Measurements from ENCODE around the gene XPO4. TPM values are rescaled to one million over a fixed set of nuclear protein-coding genes. Genes with fewer than 3 reads are reported as not detected.

XPO4 gene
- total and polyA plus RNA-seq, 2 donors (not counting 3 experiments of a cell fraction or from before 2014, with no cell fraction given): 6.0 to 22.5 TPM

DNA sequence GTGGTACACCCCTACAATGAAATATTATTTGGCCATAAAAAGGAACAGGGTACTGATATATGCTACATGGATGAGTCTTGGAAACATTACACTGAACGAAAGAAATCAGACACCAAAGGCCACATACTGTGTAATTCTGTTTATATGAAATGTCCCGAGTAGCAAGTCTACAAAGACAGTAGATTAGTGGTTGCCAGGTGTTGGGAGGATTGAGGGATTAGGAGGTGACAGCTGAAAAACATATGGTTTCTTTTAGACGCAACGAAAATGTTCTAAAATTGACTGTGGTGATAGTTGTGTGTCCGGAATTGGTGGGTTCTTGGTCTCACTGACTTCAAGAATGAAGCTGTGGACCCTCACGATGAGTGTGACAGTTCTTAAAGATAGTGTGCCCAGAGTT lies 163.9 kb downstream of the XPO4 start:
- DNase-seq (ENCODE audit: low read depth, low spot score): no peak
- H3K4me3 ChIP-seq (replicated peaks in 1 of 3; ENCODE audit: insufficient read depth in 1 of 3, low read depth in 1 of 3, low read length in 3 of 3): no peak overlapping the region
- H3K4me1 ChIP-seq (ENCODE audit: control insufficient read depth, extremely low read depth, insufficient read depth, low read length): no peaks in the 10 kb centered on the region
- no peak overlapping the region for H3K4me2 ChIP-seq (ENCODE audit: insufficient read depth, low read length)
- intact Hi-C loops (cut with micrococcal nuclease): no loop called here
- no peaks in the 10 kb centered on the region for H3K9me3 ChIP-seq (replicated peaks; ENCODE audit: control insufficient read depth, insufficient read depth, low read length)
- H3K27me3 ChIP-seq (ENCODE audit: control insufficient read depth in 2 of 2, insufficient read depth in 2 of 2, low read length in 2 of 2): no peaks in the 10 kb centered on the region
- no peaks in the 10 kb centered on the region for H3K79me2 ChIP-seq (ENCODE audit: control insufficient read depth, insufficient read depth, low read length)
- H3K36me3 ChIP-seq (ENCODE audit: control insufficient read depth in 2 of 2, extremely low read depth in 1 of 2, insufficient read depth in 2 of 2, low read length in 2 of 2): no peaks in the 10 kb centered on the region
- ChIA-PET POLR2A (no interaction called here), CTCF (interaction anchor here (1.0 kb wide), 1 partner anchor 90 kb away, joined by 3 read pairs; no protein-coding TSS in a partner anchor)
- BruUV-seq (replicated peaks): no TSS peak
- TF ChIP-seq MYC (IDR thresholded peaks at IDR 0.05; ENCODE audit: low read depth, low read length): no peak
- no peak for TF ChIP-seq GATA2 (IDR thresholded peaks at IDR 0.05; ENCODE audit: insufficient read depth, insufficient read length, low read depth, low read length)
- no peak for TF ChIP-seq EZH2 (IDR thresholded peaks at IDR 0.05; ENCODE audit: borderline replicate concordance, low read depth, low read length, severe bottlenecking)
- TF ChIP-seq JUN (IDR thresholded peaks at IDR 0.05; ENCODE audit: borderline replicate concordance, insufficient read depth, insufficient read length, low read depth): no peak
- no peak overlapping the region for H3K27ac ChIP-seq (ENCODE audit: insufficient read depth, low read depth, low read length)
- no peak for FAIRE-seq
- H3K9me1 ChIP-seq (replicated peaks; ENCODE audit: control insufficient read depth, extremely low read depth, insufficient read depth, low read length): no peaks in the 10 kb centered on the region
- H2AFZ ChIP-seq (ENCODE audit: low read depth, low read length): no peak overlapping the region
- no peak overlapping the region for H3K9ac ChIP-seq (replicated peaks; ENCODE audit: extremely low read depth, insufficient read depth, low read length)
- no peaks in the 10 kb centered on the region for H4K20me1 ChIP-seq (replicated peaks; ENCODE audit: control insufficient read depth, extremely low read depth, insufficient read depth, low read length)
- dilution Hi-C loops (cut with MboI; ENCODE audit: extremely low pct_ligation_motif_present, low sequenced_read_pairs): no loop called here

DNA sequence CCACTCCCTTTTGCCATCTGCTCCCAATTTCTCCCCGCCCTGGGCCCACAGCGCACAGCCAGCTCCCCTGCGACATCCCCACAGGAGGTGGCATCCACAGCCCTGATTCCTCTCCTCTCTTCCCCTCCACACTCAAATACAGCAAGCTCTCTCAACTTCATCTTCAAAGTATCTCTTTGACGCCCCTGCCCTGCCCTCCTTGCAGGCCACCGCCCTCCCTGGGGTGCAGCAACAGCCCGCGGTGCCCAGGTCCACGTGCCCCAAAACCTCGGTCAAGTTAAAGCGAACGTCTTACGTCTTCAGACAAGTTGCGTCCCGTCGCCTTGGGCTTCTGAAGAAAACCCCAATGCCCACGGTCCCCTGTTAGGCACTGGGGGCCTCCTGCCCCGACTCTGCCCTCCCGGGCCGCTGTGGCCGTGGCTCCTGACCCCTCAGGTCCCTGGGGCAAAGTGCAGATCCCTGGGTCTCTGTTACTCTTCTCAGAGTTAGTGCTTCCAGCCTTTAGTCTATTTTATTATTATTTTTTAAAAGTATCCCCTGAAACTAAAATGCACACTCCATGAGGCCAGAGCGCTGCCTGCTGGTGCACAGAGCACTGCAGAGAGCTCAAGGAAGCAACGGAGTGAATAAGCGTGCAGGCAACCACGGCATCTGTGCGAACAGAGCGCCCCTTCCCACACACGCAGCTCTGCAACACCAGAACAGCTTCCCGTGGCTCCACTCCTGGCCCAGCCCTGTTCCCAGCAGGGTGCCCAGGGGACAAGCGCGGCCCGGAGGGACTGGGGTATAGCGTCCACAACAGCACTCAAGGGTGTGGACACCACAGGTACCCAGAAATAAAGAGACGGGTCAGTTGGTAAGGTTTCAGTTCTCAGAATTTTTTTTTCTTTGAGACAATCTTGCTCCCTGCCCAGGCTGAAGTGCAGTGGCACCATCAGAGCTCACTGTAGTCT lies 172.6 kb downstream of the XPO4 start:
- FAIRE-seq: no peak

More for the DNA sequence above, 172.6 kb downstream of the XPO4 start:
- Histone ChIP-seq H3K9me1 (replicated peaks; ENCODE audit: control insufficient read depth, extremely low read depth, insufficient read depth, low read length) (no peaks in the 10 kb centered on the region), H3K9me3 (replicated peaks; ENCODE audit: control insufficient read depth, insufficient read depth, low read length) (no peaks in the 10 kb centered on the region), H3K27ac (ENCODE audit: insufficient read depth, low read depth, low read length) (no peak overlapping the region), H3K36me3 (ENCODE audit: control insufficient read depth in 2 of 2, extremely low read depth in 1 of 2, insufficient read depth in 2 of 2, low read length in 2 of 2) (no peaks in the 10 kb centered on the region), H3K4me3 (replicated peaks in 1 of 3; ENCODE audit: insufficient read depth in 1 of 3, low read depth in 1 of 3, low read length in 3 of 3) (no peak overlapping the region), H3K9ac (replicated peaks; ENCODE audit: extremely low read depth, insufficient read depth, low read length) (no peak overlapping the region), H3K27me3 (ENCODE audit: control insufficient read depth in 2 of 2, insufficient read depth in 2 of 2, low read length in 2 of 2) (no peaks in the 10 kb centered on the region), H3K79me2 (ENCODE audit: control insufficient read depth, insufficient read depth, low read length) (no peaks in the 10 kb centered on the region), H2AFZ (ENCODE audit: low read depth, low read length) (no peak overlapping the region), H3K4me2 (ENCODE audit: insufficient read depth, low read length) (no peak overlapping the region), H3K4me1 (ENCODE audit: control insufficient read depth, extremely low read depth, insufficient read depth, low read length) (peaks cover 7% of the 10 kb centered on the region), H4K20me1 (replicated peaks; ENCODE audit: control insufficient read depth, extremely low read depth, insufficient read depth, low read length) (no peaks in the 10 kb centered on the region)
- ChIA-PET CTCF (interaction anchor here (1.5 kb wide), 1 partner anchor 195 kb away, joined by 3 read pairs; no protein-coding TSS in a partner anchor), POLR2A (no interaction called here)
- no peak for DNase-seq (ENCODE audit: low read depth, low spot score)
- no peak for TF ChIP-seq JUN (IDR thresholded peaks at IDR 0.05; ENCODE audit: borderline replicate concordance, insufficient read depth, insufficient read length, low read depth)
- TF ChIP-seq, protein P1, sequence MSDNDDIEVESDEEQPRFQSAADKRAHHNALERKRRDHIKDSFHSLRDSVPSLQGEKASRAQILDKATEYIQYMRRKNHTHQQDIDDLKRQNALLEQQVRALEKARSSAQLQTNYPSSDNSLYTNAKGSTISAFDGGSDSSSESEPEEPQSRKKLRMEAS (IDR thresholded peaks at IDR 0.05; ENCODE audit: insufficient read depth, insufficient read length): no peak
- TF ChIP-seq POLR2A (IDR thresholded peaks at IDR 0.05; ENCODE audit: low read depth, low read length): no peak
- TF ChIP-seq FOS (IDR thresholded peaks at IDR 0.05; ENCODE audit: borderline replicate concordance, insufficient read depth, low read length): no peak
- no peak for TF ChIP-seq MYC (IDR thresholded peaks at IDR 0.05; ENCODE audit: low read depth, low read length)
- no peak for TF ChIP-seq EZH2 (IDR thresholded peaks at IDR 0.05; ENCODE audit: borderline replicate concordance, low read depth, low read length, severe bottlenecking)
- no peak for TF ChIP-seq POLR2AphosphoS5 (IDR thresholded peaks at IDR 0.05; ENCODE audit: insufficient read depth, low read depth, low read length)
- TF ChIP-seq GATA2 (IDR thresholded peaks at IDR 0.05; ENCODE audit: insufficient read depth, insufficient read length, low read depth, low read length): no peak
- TF ChIP-seq, protein P2, sequence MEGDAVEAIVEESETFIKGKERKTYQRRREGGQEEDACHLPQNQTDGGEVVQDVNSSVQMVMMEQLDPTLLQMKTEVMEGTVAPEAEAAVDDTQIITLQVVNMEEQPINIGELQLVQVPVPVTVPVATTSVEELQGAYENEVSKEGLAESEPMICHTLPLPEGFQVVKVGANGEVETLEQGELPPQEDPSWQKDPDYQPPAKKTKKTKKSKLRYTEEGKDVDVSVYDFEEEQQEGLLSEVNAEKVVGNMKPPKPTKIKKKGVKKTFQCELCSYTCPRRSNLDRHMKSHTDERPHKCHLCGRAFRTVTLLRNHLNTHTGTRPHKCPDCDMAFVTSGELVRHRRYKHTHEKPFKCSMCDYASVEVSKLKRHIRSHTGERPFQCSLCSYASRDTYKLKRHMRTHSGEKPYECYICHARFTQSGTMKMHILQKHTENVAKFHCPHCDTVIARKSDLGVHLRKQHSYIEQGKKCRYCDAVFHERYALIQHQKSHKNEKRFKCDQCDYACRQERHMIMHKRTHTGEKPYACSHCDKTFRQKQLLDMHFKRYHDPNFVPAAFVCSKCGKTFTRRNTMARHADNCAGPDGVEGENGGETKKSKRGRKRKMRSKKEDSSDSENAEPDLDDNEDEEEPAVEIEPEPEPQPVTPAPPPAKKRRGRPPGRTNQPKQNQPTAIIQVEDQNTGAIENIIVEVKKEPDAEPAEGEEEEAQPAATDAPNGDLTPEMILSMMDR (IDR thresholded peaks at IDR 0.05; ENCODE audit: extremely low read depth in 1 of 2, insufficient read depth in 1 of 2, low read depth in 1 of 2, low read length in 2 of 2): no peak
- dilution Hi-C loops (cut with MboI; ENCODE audit: extremely low pct_ligation_motif_present, low sequenced_read_pairs) (no loop called here), intact Hi-C loops (cut with micrococcal nuclease) (no loop called here)
- BruUV-seq (replicated peaks): no TSS peak

Data from endothelial cell of umbilical vein (primary cell).